WTC11 (cell line): ENCODE results near the gene CCDC107. TPM values are rescaled to one million over a fixed set of nuclear protein-coding genes. Genes with fewer than 3 reads are reported as not detected.

Experiments used
- ATAC-seq: fragments of 200-7000 bp; cut with Tn5 transposase; 2 replicates; pipeline ENCODE4 v1.10.0; 2021; ENCODE audit warnings: mild to moderate bottlenecking, moderate library complexity
- CTCF ChIA-PET: fragments of 300-600 bp; sonication (Branson Sonifier 250); formaldehyde crosslinking; loops from one replicate; lab custom pipeline; 2021; ENCODE audit warnings: antibody characterized with exemption; lab: Charles Lee
- POLR2A ChIA-PET: fragments of 350-600 bp; sonication (Branson Sonifier 250); formaldehyde crosslinking; loops from one replicate; lab custom pipeline; 2021; ENCODE audit warnings: antibody characterized with exemption; lab: Charles Lee
- DNase-seq: peaks from one replicate; pipeline ENCODE4 v3.0.0; 2021; ENCODE audit warnings: low spot score
- H3K27ac Mint-ChIP-seq: 2 replicates; pipeline ENCODE4 v1.8.0; 2021; ENCODE audit warnings: mixed read lengths
- H3K27me3 Mint-ChIP-seq: 2 replicates; pipeline ENCODE4 v1.8.0; 2021; ENCODE audit warnings: low read depth, mild to moderate bottlenecking, moderate library complexity, mixed read lengths
- H3K36me3 Mint-ChIP-seq: 2 replicates; pipeline ENCODE4 v1.8.0; 2021; ENCODE audit warnings: mixed read lengths
- H3K4me1 Mint-ChIP-seq: 2 replicates; pipeline ENCODE4 v1.8.0; 2022; ENCODE audit warnings: mixed read lengths
- H3K4me3 Mint-ChIP-seq: 2 replicates; pipeline ENCODE4 v1.8.0; 2021; ENCODE audit warnings: mild to moderate bottlenecking, moderate library complexity, mixed read lengths
- H3K9me3 Mint-ChIP-seq: 2 replicates; pipeline ENCODE4 v1.8.0; 2021; ENCODE audit warnings: mixed read lengths
- ATF1 ChIP-seq: sonication (generic); formaldehyde crosslinking; IDR thresholded peaks from 2 replicates; pipeline ENCODE4 v1.8.1; 2023; ENCODE audit warnings: mild to moderate bottlenecking, moderate library complexity, missing genetic modification reagents
- ATF3 ChIP-seq: sonication (generic); formaldehyde crosslinking; conservative IDR thresholded peaks from 2 replicates; pipeline ENCODE4 v1.8.1; 2022; ENCODE audit warnings: mild to moderate bottlenecking, missing genetic modification reagents
- CBFB ChIP-seq: sonication (generic); formaldehyde crosslinking; IDR thresholded peaks from 2 replicates; pipeline ENCODE4 v1.8.1; 2022; ENCODE audit warnings: mild to moderate bottlenecking, low read depth, missing genetic modification reagents
- ESRRA ChIP-seq: sonication (generic); formaldehyde crosslinking; IDR thresholded peaks from 2 replicates; pipeline ENCODE4 v1.8.1; 2022; ENCODE audit warnings: mild to moderate bottlenecking, missing genetic modification reagents, borderline replicate concordance
- FOXP4 ChIP-seq: sonication (generic); formaldehyde crosslinking; IDR thresholded peaks from 2 replicates; pipeline ENCODE4 v1.8.0; 2022; ENCODE audit warnings: mild to moderate bottlenecking, missing genetic modification reagents
- GRHL2 ChIP-seq: fragments of 250-450 bp; sonication (Bioruptor Pico); IDR thresholded peaks from 2 replicates; pipeline ENCODE4 v1.8.0; 2022; ENCODE audit warnings: mild to moderate bottlenecking, moderate library complexity; ENCODE audit not compliant: insufficient replicate concordance, severe bottlenecking
- JAZF1 ChIP-seq: fragments of 250-450 bp; sonication (Bioruptor Pico); IDR thresholded peaks from 2 replicates; pipeline ENCODE4 v1.9.0; 2021; ENCODE audit warnings: moderate library complexity, mild to moderate bottlenecking, inconsistent platforms
- NFYB ChIP-seq: sonication (generic); formaldehyde crosslinking; conservative IDR thresholded peaks from 2 replicates; pipeline ENCODE4 v1.8.0; 2022; ENCODE audit warnings: low read depth, missing genetic modification reagents
- NR1H2 ChIP-seq: sonication (generic); formaldehyde crosslinking; IDR thresholded peaks from 2 replicates; pipeline ENCODE4 v1.9.0; 2021; ENCODE audit warnings: mild to moderate bottlenecking, moderate library complexity, missing genetic modification reagents
- TEAD4 ChIP-seq: sonication (generic); formaldehyde crosslinking; IDR thresholded peaks from 2 replicates; pipeline ENCODE4 v1.8.0; 2022; ENCODE audit warnings: mild to moderate bottlenecking, missing genetic modification reagents
- USF1 ChIP-seq: sonication (generic); formaldehyde crosslinking; IDR thresholded peaks from 2 replicates; pipeline ENCODE4 v1.8.0; 2022; ENCODE audit warnings: mild to moderate bottlenecking, missing genetic modification reagents
- total RNA-seq: library from RNA; stranded (reverse); gene quantifications from 3 replicates; pipeline ENCODE4 v1.2.3, GENCODE V29; 2021
- TF ChIP-seq, protein P1 (sequence below): sonication (generic); formaldehyde crosslinking; IDR thresholded peaks from 2 replicates; pipeline ENCODE4 v1.8.1; 2023; ENCODE audit warnings: mild to moderate bottlenecking, missing genetic modification reagents
- TF ChIP-seq, protein P2 (sequence below): fragments of 250-450 bp; sonication (Bioruptor Pico); IDR thresholded peaks from 2 replicates; pipeline ENCODE4 v1.9.0; 2021; ENCODE audit warnings: mild to moderate bottlenecking
- TF ChIP-seq, protein P3 (sequence below): sonication (generic); formaldehyde crosslinking; IDR thresholded peaks from 2 replicates; pipeline ENCODE4 v1.8.0; 2022; ENCODE audit warnings: mild to moderate bottlenecking, missing genetic modification reagents
- TF ChIP-seq, protein P4 (sequence below): fragments of 250-450 bp; sonication (Bioruptor Pico); IDR thresholded peaks from 2 replicates; pipeline ENCODE4 v1.9.0; 2021; ENCODE audit warnings: mild to moderate bottlenecking

CCDC107 gene
- total RNA-seq, 1 experiment from 2014 or later = 10.8 TPM

GRCh38 chr9:35664531-35665470 lies 6.7 kb downstream of the CCDC107 start, which contains the start of gene ARHGEF39 (continued):
- TF ChIP-seq, protein P1, sequence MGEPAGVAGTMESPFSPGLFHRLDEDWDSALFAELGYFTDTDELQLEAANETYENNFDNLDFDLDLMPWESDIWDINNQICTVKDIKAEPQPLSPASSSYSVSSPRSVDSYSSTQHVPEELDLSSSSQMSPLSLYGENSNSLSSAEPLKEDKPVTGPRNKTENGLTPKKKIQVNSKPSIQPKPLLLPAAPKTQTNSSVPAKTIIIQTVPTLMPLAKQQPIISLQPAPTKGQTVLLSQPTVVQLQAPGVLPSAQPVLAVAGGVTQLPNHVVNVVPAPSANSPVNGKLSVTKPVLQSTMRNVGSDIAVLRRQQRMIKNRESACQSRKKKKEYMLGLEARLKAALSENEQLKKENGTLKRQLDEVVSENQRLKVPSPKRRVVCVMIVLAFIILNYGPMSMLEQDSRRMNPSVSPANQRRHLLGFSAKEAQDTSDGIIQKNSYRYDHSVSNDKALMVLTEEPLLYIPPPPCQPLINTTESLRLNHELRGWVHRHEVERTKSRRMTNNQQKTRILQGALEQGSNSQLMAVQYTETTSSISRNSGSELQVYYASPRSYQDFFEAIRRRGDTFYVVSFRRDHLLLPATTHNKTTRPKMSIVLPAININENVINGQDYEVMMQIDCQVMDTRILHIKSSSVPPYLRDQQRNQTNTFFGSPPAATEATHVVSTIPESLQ = 0 out of 2 replicates have a peak, but pooled peaks have one; percentile 31
- TF ChIP-seq ATF1 (CRISPR knock-in tag) (0 out of 2 replicates have a peak, but pooled peaks have one; percentile 24), NR1H2 (no peak), ATF3 (no peak), TEAD4 (no peak), USF1 (CRISPR knock-in tag) (no peak), CBFB (no peak), FOXP4 (CRISPR knock-in tag) (no peak; the same call in 1 of the 2 replicates), ESRRA (CRISPR knock-in tag) (peak; percentile 87; the same call in 1 of the 2 replicates)
- TF ChIP-seq, protein P2, sequence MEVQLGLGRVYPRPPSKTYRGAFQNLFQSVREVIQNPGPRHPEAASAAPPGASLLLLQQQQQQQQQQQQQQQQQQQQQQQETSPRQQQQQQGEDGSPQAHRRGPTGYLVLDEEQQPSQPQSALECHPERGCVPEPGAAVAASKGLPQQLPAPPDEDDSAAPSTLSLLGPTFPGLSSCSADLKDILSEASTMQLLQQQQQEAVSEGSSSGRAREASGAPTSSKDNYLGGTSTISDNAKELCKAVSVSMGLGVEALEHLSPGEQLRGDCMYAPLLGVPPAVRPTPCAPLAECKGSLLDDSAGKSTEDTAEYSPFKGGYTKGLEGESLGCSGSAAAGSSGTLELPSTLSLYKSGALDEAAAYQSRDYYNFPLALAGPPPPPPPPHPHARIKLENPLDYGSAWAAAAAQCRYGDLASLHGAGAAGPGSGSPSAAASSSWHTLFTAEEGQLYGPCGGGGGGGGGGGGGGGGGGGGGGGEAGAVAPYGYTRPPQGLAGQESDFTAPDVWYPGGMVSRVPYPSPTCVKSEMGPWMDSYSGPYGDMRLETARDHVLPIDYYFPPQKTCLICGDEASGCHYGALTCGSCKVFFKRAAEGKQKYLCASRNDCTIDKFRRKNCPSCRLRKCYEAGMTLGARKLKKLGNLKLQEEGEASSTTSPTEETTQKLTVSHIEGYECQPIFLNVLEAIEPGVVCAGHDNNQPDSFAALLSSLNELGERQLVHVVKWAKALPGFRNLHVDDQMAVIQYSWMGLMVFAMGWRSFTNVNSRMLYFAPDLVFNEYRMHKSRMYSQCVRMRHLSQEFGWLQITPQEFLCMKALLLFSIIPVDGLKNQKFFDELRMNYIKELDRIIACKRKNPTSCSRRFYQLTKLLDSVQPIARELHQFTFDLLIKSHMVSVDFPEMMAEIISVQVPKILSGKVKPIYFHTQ (CRISPR knock-in tag) = no peak
- TF ChIP-seq, protein P3, sequence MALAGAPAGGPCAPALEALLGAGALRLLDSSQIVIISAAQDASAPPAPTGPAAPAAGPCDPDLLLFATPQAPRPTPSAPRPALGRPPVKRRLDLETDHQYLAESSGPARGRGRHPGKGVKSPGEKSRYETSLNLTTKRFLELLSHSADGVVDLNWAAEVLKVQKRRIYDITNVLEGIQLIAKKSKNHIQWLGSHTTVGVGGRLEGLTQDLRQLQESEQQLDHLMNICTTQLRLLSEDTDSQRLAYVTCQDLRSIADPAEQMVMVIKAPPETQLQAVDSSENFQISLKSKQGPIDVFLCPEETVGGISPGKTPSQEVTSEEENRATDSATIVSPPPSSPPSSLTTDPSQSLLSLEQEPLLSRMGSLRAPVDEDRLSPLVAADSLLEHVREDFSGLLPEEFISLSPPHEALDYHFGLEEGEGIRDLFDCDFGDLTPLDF (CRISPR knock-in tag) = peak; percentile 90

DNA sequence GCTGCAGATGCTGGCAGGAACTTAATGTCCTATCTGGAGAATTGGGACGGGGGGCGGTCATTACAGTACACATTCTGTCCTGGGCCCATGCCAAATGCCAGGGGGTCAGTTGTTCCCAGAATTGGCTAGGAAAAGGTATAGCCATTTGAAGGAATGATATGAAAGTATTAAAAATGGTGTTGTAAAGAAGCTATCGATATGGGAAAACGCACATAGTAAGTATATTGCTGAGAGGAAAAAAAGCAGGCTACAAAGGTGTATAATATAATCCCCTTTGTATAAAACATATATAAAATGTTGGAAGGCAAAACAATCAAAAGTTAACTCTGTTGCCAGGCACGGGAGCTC lies 7.4 kb downstream of the CCDC107 start:
- DNase-seq (no peak), ATAC-seq (no peak)
- H3K9me3 Mint-ChIP-seq = peaks cover 7% of the 10 kb centered on the region
- no peaks in the 10 kb centered on the region; the same call in 1 of the 2 replicates for H3K27me3 Mint-ChIP-seq
- ChIA-PET CTCF (interaction anchor here (0.8 to 10.2 kb wide), 18 partner anchors 9 to 217 kb away, joined by 3 to 127 read pairs (median 12); partner anchors contain the start of genes CREB3, GBA2, RGP1 and TESK1), POLR2A (interaction anchor here (1.0 to 2.7 kb wide), 10 partner anchors 8 to 149 kb away, joined by 3 to 17 read pairs (median 4); partner anchors contain the start of genes CA9, HINT2 and TPM2)
- peak overlapping the region; percentile 81 for H3K4me3 Mint-ChIP-seq
- TF ChIP-seq, protein P4, sequence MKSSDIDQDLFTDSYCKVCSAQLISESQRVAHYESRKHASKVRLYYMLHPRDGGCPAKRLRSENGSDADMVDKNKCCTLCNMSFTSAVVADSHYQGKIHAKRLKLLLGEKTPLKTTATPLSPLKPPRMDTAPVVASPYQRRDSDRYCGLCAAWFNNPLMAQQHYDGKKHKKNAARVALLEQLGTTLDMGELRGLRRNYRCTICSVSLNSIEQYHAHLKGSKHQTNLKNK = no peak
- TF ChIP-seq JAZF1 (CRISPR knock-in tag) (no peak), NFYB (no peak), GRHL2 (CRISPR knock-in tag) (no peak)
- peaks cover 24% of the 10 kb centered on the region for H3K4me1 Mint-ChIP-seq
- H3K36me3 Mint-ChIP-seq = peaks cover 27% of the 10 kb centered on the region
- peak overlapping the region; percentile 71; the same call in 1 of the 2 replicates for H3K27ac Mint-ChIP-seq
